Psoas muscle (tissue), 8 donors: Measurements from ENCODE around the gene VPS45. TPM values are rescaled to one million over a fixed set of nuclear protein-coding genes. Genes with fewer than 3 reads are reported as not detected.
A peak's percentile ranks its signal among the peaks of the same experiment; 100 is the strongest.
"Not testable (repeated sequence)": the region's sequence is repeated elsewhere in the genome, so short reads cannot be mapped to it uniquely, and the experiment has no call there.

ENCODE experiments used
- ATAC-seq, 4 donors: fragments of 200-7000 bp; cut with Tn5 transposase; one replicate each; pipeline ENCODE4 v1.9.1; 2020; ENCODE audit warnings: moderate library complexity in 3 of 4, mild to moderate bottlenecking in 2 of 4
- DNase-seq, 2 donors: peaks; one replicate each; pipeline ENCODE4 v3.0.0-alpha.2; 2020
- H3K27ac ChIP-seq: fragments of 200-600 bp; one replicate; pipeline ENCODE4 v1.8.0; 2022
- H3K27me3 ChIP-seq, 3 donors: fragments of 200-600 bp in 1 of 3; one replicate each; pipeline versions ENCODE4 v1.6.1 to v1.8.0; 2013 to 2022; ENCODE audit warnings: low read length in 2 of 3, mild to moderate bottlenecking in 2 of 3, moderate library complexity in 1 of 3; ENCODE audit not compliant: insufficient read depth in 3 of 3
- H3K36me3 ChIP-seq, 2 donors: fragments of 200-600 bp in 1 of 2; one replicate each; pipeline versions ENCODE4 v1.6.1 to v1.8.0; 2013 to 2022; ENCODE audit warnings: low read depth in 1 of 2, mild to moderate bottlenecking in 1 of 2, moderate library complexity in 1 of 2; ENCODE audit not compliant: insufficient read depth in 1 of 2
- H3K4me1 ChIP-seq: fragments of 200-600 bp; one replicate; pipeline ENCODE4 v1.8.0; 2022
- H3K4me3 ChIP-seq: fragments of 200-600 bp; one replicate; pipeline ENCODE4 v1.8.0; 2022; ENCODE audit warnings: mild to moderate bottlenecking
- H3K9me3 ChIP-seq: fragments of 200-600 bp; one replicate; pipeline ENCODE4 v1.8.0; 2022
- CTCF ChIP-seq: fragments of 200-600 bp; IDR thresholded peaks from one replicate; pipeline ENCODE4 v1.8.0; 2022; ENCODE audit warnings: antibody characterized with exemption
- WGBS, 3 donors: extraction: QIAGEN DNeasy Blood & Tissue Kit; methylation state at CpG; one replicate each; pipeline versions ENCODE4 v1.1.6 to v1.1.7; 2013; 5-methylcytosine and 5-hydroxymethylcytosine counted together
- intact Hi-C, 2 donors: fragments of 100-400 bp; cut with DNase I; formaldehyde crosslinking; loops; one replicate each; pipeline versions ENCODE4 v1.11.0 to v1.14.2; 2022
- polyA plus RNA-seq, 3 donors: library from polyadenylated mRNA; stranded (reverse); fragments of 200-250 nt; gene quantifications; one replicate each; pipeline ENCODE4 v1.2.3, GENCODE V29; 2013
- total RNA-seq, 4 donors: library from RNA; stranded (reverse); fragmentation: NEBNext Ultra II Directional in 2 of 4; extraction: Animal tissue kit (Norgen Biotek cat#: 25700) in 2 of 4; gene quantifications; one replicate each; pipeline versions ENCODE4 v1.2.1 to v1.2.4, GENCODE V29; 2021 to 2023
- donor health status: healthy with polysubstance abuse.
- donor health status: DM: no; HTN: no; CAD: no; lungs with moderate emphysema.
- donor health status: Bipolar disorder and iron deficiency.
- donor health status: healthy.
- donor health status: DM: yes; HTN: yes; CAD: no.
- donor health status: DM: no; HTN: no; CAD: no.
- donor health status: DM: no; HTN: no; CAD: no.
- donor health status: DM: yes; HTN: yes; CAD: no.

Gene VPS45
- total and polyA plus RNA-seq, 7 donors, result 13.0 to 36.0 (median 19.1) TPM

- no peaks in the 10 kb centered on the region for H3K27me3 ChIP-seq
- 97 to 98% (median 97%) methylated on average over 1 of the region's 1 CpG for WGBS, 3 donors
These were observed 67.0 kb downstream of the VPS45 start for GRCh38 chr1:150134537-150134936.

GRCh38 chr1:150135400-150135799, 67.8 kb downstream of the VPS45 start:
- ATAC-seq, DNase-seq, H3K9me3 ChIP-seq, intact Hi-C loops, H3K27me3 ChIP-seq, H3K4me3 ChIP-seq, H3K27ac ChIP-seq, H3K36me3 ChIP-seq: not testable (repeated sequence)
- WGBS, 3 donors, result 80 to 95% (median 92%) methylated on average over 6 of the region's 6 CpGs
- peaks cover 14% of the 10 kb centered on the region for H3K4me1 ChIP-seq

More at GRCh38 chr1:150134537-150134936, 67.0 kb downstream of the VPS45 start:
- no peak for DNase-seq
- H3K4me1 ChIP-seq, result peaks cover 14% of the 10 kb centered on the region
- no peak overlapping the region for H3K4me3 ChIP-seq
- H3K27ac ChIP-seq, result no peak overlapping the region
- intact Hi-C loops, result no loop called here
- no peak for TF ChIP-seq CTCF
- no peaks in the 10 kb centered on the region for H3K9me3 ChIP-seq
- ATAC-seq, result no peak
- H3K36me3 ChIP-seq, result no peaks in the 10 kb centered on the region

GRCh38 chr1:150138044-150138443, 70.5 kb downstream of the VPS45 start:
- no peak for TF ChIP-seq CTCF
- no peaks in the 10 kb centered on the region for H3K9me3 ChIP-seq
- intact Hi-C loops, result no loop called here
- no peak overlapping the region for H3K27ac ChIP-seq
- H3K4me3 ChIP-seq, result no peak overlapping the region
- WGBS, 3 donors, result 60 to 82% (median 71%) methylated on average over 5 of the region's 5 CpGs
- H3K36me3 ChIP-seq, result no peaks in the 10 kb centered on the region
- no peak for DNase-seq
- no peaks in the 10 kb centered on the region for H3K27me3 ChIP-seq
- no peak for ATAC-seq
- peaks cover 15% of the 10 kb centered on the region for H3K4me1 ChIP-seq

GRCh38 chr1:150141452-150141851, 73.9 kb downstream of the VPS45 start:
- Histone ChIP-seq H3K9me3 (no peaks in the 10 kb centered on the region), H3K36me3 (peaks cover 0 to 6% of the 10 kb centered on the region in 2 donors), H3K27me3 (no peaks in the 10 kb centered on the region), H3K27ac (no peak overlapping the region), H3K4me3 (no peak overlapping the region), H3K4me1 (peaks cover 15% of the 10 kb centered on the region)
- ATAC-seq (peak in 3 of 4 donors; percentile 49 to 59 (median 50)), DNase-seq (no peak)
- intact Hi-C loops, result no loop called here
- no peak for TF ChIP-seq CTCF

DNA sequence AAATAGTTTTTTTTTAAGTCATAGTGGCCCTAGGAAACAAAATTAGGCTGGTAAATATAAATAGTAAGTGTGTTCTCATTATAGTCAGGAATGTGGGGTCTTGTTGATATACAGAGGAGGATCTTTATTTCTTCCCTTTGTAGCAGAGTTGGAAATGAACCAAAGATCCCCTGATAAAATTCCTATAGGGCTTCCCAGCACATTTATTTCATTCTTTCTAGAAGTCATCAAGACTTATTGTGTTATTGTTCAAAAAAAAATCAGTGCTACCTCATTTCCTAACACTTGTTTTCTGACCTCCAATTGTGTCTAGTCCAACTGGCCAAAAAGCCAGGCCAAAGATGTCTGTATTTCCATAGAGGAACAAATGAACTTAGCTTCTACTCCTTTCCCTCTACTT, 74.5 kb downstream of the VPS45 start:
- no peak overlapping the region for H3K27ac ChIP-seq
- ATAC-seq, result no peak
- no peaks in the 10 kb centered on the region for H3K9me3 ChIP-seq
- intact Hi-C loops, result no loop called here
- TF ChIP-seq CTCF, result no peak
- no peak overlapping the region for H3K4me3 ChIP-seq
- H3K36me3 ChIP-seq, result peaks cover 0 to 6% of the 10 kb centered on the region in 2 donors
- DNase-seq, result no peak
- peaks cover 15% of the 10 kb centered on the region for H3K4me1 ChIP-seq
- H3K27me3 ChIP-seq, result no peaks in the 10 kb centered on the region
